ENCODE results near the gene CHAF1B.

CHAF1B gene

DNA sequence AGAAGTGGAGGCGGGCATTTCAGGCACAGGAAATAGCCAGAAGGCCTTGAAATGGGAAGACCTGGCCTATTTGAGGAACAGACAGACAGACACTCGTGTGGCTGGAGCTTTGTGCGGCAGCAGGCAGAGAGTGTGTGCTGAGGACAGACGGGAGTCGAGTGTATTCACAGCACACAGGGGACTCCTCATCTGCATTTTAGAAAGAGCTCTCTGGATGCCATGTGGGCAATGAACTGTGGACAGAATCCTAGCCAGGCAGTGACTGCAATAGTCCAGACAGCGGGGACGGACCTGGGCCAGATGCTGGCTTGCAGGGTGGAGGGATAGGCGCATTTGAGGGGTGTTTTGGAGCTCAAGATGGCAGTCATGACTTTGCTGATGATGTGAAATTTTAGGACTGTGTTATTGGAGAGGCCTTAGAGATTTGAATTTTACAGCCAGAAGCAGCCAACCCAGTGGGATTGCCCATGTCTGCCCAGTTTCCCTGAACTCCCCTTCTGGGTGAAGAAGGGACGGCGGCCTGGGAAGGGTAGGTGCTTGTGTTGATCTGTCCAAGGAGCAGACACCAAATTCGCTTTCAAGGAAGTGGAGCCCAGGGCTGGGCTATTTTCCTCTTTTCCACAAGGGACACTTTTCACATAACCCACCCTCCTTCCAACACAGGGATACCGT is 43.7 kb downstream of the CHAF1B start:
- DNase-seq = no peak

DNA sequence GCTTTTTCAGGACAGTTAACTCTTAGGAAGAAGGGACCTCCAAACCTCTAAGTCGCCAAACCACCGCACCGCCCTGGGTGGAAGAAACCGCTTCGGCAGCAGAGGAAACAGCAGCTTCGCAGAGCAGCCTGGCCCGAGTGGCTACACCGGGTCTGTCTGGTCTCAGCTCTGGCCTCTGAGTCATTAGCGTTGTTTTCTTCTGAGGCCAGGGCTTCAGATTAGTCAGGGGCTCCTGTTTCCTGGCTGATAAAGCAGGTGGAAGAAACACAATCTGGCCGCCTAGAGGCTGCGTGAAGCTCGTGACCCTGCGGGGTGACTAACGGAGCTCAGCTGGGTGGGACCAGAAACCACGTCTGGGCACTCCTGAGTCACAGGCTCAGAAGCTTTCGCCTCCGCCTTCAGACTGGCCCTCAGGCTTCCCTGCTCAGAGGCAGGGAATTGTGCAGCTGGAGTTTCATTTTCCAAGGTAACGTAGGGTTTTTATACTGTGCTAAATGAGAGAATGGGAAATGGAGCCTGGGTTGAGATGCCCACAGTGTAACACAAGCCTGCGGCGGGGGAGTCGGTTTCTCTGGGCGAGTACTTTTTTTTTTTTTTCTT is 44.9 kb downstream of the CHAF1B start:
- DNase-seq = peak in 4 of 14 donors; percentile 5 to 51 (median 19)

DNA sequence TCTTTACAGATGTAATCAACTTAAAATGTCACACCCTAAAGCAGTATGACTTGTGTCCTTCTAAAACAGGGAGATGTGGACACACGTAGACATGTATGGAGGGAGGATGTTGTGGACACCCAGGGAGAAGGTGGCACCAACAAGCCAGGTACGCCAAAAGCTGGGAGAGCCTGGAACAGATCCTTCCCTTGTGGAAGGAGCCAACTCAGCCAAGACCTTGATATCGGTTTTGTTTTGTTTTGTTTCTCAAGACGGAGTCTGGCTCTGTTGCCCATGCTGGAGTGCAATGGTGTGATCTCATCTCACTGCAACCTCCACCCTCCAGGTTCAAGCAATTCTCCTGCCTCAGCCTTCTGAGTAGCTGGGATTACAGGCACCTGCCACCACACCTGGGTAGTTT is 45.6 kb downstream of the CHAF1B start:
- no peak for DNase-seq

DNA sequence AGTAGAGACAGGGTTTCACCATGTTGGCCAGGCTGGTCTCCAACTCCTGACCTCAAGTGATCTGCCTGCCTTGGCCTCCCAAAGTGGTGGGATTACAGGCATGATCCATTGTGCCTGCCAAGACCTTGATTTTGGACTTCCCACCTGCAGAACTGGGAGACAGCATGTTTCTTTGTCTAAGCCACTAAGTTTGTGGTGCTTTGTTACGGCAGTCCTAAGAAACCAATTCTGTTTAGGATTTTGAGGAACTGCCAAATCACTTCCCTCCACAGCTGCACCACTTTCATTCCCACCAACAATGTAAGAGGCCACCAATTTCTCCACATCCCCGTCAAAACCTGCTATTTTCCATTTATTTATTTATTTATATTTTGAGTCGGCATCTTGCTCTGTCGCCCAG is 46.1 kb downstream of the CHAF1B start:
- no peak for DNase-seq

DNA sequence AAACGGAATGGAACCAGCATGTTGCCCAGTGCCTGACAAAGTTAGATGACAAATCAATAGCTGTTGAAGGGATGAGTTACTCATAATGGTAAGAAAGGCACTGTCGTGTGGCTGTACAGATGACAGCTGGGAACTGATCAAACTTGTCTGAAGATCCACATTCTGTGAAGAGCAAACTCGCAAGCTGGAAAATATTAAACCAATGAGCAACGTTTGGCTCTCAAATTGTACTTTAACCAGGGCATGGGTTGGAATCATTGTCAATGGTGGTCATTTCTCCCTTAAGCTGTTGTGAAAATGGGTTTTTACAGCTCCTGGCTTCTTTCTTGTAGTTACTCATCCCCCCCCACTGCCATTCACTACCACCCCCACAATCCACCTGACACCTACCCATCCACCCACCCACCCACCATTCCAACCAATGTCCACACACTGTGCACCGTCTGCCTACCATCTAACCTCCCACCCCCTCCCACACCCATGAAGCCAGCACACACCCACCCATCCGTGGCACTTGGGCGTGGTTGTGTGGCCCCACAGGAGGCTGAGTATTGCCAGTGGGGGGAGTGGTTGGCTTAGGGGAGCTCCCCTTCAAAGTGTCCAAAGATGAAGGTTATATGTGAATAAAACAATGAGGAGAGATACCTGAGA is 48.0 kb downstream of the CHAF1B start:
- no peak for DNase-seq

DNA sequence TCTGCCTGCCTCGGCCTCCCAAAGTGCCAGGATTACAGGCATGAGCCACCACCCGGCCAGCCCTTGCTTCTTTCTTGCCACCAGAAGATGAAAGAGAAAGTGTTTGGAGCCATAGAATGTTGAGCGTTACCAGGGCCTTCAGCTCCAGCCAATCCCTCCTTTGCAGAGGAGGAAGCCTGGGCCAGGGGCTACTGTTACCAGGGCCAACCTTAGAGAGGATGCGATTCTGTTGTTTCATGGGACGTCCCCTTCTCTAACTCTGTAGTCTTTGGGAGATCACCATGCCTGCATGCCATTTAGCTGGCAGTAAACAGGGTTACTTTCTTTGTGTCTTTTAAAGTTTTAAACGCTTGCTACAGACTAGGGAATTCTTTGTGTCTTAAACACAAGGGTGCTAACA is 49.0 kb downstream of the CHAF1B start:
- no peak for DNase-seq

DNA sequence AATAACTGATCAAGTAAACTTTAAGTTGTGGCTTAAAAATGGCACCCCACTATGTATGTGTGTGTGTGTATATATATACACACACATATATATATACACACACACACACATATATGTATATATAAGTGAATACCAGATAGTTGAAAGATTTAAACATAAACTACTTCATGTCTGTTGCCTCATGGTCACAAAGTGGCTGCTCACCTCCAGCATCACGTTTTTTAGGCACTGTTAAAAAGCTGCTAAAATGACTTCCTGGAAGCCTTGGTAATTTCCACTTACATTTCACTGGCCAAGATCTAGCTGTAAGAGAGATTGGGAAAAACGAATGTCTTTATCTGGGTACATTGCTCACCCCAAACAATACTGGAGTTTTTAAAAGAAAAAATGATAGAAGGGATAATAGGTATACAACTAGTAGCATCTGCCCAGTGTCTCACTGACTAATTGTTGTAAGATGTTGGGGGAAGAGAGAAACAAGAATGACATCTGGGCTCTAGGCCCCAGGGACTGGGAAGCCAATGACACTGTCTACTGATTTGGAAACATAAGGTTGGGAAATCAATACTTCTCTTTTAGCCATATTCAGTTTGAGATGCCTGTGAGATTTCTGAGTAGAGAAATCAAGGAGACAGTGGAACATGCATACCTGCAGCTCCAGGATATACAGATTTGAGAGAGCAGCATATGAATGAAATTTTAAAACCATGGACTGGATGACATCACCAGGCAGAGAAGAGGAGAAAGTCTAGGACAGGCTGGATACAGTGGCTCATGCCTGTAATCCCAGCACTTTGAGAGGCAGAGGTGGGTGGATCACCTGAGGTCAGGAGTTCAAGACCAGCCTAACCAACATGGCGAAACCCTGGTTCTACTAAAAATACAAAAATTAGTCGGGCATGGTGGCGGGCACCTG is 51.9 kb downstream of the CHAF1B start:
- no peak for DNase-seq

DNA sequence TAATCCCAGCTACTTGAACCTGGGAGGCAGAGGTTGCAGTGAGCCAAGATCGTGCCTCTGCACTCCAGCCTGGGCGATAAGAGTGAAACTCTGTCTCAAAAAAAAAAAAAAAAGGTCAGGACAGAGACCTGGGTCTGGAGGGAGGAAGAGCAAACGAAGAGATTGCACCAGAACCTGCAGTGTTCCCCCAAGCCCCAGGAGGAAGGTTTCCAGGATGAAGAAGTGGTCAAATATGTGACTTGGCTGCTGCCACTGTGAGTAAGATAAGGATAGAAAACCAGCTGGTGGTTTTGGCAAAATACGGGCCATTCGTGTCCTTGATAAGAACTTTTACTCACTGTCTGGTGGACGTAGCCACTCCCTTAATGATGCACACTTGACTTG is 52.5 kb downstream of the CHAF1B start:
- DNase-seq = no peak

DNA sequence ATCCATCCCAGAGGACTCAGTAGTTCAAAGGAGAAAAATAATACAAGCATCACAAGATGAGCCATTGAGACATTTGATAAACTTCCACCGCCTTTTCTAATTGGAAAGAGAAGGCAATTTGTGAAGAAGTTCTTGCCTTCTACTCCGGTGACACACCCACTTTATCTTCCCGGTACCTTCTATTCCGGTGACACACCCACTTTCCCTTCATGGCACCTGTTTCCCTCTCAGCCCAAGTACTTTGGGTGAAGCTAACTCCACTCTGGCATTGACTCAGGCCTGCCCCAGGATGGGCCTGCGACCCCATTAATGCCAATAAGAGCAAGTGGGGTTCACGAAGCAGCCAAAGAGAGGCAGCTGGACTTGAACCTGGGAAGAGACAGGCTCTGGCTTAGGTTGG is 56.5 kb downstream of the CHAF1B start:
- DNase-seq = no peak

DNA sequence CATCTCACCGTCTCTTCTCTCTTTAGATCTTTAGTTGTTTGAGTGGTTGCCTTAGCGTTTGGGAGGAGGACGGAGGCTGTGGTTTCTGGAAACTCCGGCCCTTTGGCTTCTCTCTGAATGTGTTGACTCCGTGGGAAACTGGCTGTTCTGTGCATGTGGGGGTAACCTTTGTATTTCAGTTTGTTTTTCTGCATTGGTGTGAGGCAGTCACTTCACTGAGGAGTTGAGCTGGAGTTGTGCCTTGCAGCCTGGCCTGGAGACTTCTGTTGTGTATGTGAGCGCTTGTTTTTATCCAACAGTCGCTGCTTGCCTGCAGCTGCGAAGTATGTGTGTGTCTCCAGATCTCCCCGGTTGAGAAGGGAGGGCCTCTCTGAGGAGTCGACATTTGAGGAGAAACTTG is 61.1 kb downstream of the CHAF1B start:
- DNase-seq = no peak

DNA sequence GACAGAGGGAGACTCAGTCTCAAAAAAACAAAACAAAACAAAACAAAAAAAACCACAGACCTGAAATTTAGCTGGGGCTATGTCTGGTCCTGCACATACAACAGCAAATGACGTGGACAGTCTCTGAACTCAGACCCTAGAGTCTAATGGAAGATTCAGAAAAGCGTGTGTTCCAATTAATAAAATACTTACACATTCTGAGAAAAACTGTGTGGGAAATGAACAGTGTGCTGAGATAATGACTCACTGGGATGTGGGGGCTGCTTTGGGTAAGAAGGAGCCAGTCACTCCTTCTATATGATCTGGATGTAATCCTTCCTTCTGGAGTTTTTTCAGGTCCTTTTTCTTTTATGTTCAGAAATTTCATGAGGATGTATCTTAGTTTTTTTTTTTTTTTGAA is 65.3 kb downstream of the CHAF1B start:
- no peak for DNase-seq

DNA sequence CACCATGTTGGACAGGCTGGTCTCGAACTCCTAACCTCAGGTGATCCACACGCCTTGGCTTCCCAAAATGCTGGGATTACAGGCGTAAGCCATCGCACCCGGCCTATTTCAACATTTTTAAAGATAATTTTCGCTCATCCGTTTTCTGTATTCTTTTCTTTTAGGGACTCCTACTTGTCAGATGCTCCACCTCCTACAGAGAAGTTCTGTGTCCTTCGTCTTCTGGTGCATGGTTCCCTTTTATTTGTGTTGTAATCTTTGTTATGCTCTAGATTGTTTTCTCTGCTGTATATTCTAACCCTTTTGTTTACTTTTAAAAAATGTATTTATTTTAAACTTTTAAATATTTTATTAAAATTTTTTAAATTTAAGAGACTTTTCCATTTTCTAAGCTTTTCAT is 66.3 kb downstream of the CHAF1B start:
- DNase-seq = no peak

DNA sequence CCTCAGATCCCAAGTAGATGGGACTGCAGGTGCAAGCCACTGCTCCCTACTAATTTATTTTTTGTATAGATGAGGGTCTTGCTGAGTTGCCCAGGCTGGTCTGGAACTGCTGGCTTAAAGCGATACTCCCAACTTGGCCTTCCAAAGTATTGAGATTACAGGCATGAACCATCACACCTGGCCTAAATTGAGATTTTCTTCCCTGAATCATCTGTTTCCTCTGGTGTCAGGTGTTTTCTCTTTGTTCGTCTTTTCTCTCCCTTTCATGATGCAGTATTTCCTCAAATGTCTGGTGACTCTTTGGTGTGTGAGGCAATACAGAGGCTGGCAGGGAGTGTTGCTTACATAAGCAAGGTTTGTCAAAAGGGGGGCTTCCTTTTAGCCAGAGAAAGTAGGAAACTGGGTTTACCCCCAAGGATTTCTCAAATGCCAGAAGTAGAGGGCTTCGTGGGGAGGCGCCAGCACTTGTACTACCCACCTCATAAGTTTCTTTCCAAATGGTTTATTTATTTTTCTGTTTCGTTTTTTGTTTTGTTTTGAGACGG is 67.2 kb downstream of the CHAF1B start:
- no peak for DNase-seq

DNA sequence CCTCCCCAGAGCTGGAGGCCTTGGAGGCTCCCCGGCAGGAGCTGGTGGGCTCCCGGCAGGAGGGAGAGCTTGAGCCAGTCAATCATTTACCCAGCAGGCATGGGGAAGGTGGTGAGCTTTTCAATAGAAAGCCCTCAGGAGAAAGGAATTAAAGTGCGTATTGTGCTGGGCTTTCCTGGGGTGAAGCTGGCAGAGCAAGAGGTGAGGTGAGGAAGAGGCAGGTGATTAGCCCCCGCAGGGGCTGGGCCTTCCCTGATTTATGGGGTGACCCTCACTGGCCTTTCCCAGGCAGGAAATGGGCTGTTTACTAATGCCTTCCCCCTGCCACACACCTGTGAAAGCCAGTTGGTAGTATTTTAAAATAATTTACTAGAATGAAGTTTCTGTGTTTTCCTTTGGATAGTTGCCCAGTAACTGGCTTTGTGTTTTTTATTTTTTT is 68.9 kb downstream of the CHAF1B start:
- DNase-seq = no peak

DNA sequence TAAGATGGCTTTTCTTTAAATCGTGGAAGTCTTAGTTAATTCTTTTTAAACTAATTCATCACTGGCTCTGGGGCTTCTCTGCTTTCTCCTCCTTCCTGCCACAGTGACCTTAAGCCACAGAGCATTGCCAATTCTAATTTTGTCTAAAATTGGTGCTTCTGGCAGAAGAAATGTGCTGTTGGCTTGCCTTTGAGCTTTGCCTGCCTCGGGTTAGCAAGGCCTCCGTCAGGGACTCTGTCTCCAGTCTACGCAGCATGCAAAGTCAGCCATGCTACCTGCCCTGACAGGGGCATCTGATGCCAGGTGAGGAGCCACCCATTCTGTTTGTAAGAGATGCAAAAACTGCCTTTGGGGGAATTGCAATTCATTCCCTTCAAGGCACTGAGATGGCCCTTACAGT is 69.5 kb downstream of the CHAF1B start:
- DNase-seq = no peak

DNA sequence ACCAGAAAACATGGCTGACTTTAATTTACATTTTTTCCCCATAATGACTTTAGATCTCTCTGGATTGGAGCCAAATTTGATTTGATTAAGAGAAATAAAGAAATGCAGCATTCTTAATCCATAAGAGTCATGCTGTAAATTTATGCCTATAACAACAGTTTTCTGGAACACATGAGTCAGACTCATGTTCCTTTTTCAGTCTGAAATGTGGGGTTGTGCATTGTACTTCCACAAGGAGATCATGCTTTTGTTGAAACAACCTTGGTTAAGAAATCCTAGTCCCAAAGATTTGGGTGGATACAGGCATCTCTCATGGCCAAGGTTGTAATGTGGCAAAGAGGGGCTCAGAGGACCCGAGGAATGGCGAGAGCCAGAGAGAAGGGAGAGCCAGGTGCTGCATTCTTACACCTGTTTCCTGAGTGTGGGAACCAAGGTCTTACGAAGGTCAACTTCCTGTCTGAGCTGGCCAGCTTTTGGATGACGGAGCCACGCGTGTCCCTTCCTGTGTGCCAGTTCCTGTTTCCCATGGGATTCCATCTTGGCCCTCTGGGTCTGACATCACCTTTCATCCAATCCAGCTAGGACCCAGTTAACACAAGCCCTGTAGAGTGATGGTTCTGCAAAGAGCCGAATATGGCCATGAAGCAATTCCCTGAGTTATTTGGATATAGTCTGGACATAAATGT is 71.7 kb downstream of the CHAF1B start:
- no peak for DNase-seq

DNA sequence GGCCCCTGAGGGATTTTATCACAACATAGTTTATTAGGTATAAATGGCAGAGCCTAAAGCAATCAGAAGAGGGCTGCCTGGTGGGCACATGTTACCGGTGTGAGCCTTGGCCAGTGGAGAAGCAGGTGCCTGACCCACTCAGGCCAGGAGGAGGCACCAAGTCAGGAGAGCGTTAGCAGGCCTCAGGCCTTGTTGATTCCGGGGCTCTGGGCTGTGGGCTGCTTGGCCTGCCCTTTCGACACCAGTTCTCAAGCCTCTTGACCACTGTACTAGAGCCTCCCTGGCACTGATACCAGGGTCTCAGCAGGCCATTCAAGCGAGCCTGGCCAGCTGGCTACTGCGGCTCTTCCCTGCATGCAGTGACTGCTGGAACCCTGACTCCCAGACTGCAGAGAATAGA is 73.9 kb downstream of the CHAF1B start:
- no peak for DNase-seq

DNA sequence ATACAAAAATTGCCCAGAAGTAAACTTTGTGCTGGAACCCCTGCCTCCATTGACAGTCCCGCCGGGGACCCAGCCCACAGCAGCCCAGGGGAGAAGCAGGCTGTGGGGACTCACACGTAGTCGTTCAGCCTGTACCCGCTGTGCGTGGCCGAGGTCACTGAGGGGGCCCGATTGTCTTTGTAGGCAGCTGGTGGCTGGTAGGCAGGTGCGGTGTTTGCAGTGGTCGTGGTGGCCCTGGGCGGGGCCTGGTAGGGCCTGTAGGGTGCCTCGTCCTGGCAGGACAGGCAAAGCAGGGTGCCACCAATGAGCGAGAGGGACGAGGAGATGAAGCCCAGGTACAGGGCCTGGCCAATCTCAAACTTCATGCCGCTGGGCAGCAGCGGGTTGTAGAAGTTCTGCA is 75.7 kb downstream of the CHAF1B start:
- DNase-seq = no peak

DNA sequence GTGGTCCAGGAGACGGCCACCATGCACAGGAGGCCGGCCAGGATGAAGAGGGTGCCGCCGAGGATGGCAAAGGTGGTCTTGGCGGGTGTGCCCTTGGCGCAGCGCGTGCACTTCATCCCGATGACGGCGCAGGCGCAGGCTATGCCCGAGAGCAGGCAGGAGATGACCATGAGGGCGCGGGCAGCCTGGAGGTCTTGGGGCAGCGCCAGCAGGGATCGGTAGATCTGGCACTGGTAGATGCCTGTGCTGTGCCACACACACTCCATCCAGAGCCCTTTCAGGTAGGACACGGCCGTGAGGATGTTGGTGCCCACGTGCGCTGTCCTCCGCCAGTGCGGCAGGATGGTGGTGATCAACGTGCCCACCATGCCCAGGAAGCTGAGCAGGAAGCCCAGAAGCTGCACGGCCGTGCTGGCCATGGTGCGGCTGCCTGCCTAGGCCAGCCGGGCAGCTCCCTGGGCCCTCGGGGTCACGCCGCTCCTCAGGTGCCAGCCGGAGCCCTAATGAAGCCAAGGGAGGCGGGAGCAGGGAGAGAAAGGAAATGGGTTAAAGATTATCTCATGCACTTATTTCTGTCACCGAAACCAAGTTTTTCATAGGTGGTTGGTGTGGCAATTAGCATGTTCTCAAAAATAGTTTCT is 76.2 kb downstream of the CHAF1B start:
- no peak for DNase-seq

DNA sequence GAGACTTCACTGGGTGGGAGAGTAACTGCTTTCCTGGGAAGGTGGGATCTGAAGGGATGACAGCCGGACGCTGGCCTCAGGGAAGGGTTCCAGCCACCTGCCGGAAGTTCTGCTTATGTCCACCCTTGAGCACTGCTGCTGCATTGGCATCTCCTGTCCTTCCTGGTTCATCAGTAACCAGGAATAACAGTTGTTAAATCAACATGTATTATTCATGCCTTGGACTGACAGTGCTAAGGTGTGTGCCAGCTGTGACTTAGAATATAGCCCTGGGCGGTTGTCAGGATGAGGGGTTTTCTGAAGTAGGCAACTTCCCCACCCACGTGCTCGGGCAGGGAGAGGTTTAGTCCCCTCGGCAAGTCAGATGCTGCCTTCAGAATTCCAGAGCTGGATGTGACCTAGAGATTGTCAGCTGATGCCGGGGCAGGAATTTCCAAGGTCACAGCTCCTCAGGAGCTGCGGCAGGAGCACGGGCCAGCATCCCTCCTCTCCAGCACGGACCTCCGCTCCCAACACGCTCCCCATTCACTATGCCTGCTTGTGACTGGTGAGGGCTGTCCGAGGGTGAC is 76.8 kb downstream of the CHAF1B start:
- DNase-seq = no peak

DNA sequence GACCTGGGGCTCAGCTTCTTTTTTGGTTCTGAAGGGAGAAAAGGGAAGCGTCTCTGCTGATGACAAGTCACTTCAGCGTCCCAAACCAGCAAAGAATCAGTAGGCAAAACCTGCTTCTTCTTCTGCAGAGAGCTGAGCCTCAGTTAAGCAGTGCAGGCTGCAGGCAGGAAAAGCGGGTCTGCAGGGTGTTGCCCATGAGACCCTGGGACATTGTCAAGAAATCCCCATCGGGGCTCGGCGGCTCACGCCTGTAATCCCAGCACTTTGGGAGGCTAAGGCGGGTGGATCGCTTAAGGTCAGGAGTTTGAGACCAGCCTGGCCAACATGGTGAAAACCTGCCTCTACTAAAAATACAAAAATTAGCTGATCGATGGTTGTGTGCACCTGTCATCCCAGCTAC is 78.0 kb downstream of the CHAF1B start:
- DNase-seq = no peak
